CD8-positive, alpha-beta memory T cell (primary cell): ENCODE data around the gene CCL22. TPM values are rescaled to one million over a fixed set of nuclear protein-coding genes. Genes with fewer than 3 reads are reported as not detected.

Source experiments
- CTCF ChIA-PET: fragments of 350-600 bp; sonication (Branson Sonifier 250); formaldehyde crosslinking; loops from one replicate; lab custom pipeline; 2021; ENCODE audit warnings: antibody characterized with exemption; lab: Charles Lee
- POLR2A ChIA-PET: fragments of 350-600 bp; sonication (Branson Sonifier 250); formaldehyde crosslinking; loops from one replicate; lab custom pipeline; 2021; ENCODE audit warnings: antibody characterized with exemption; lab: Charles Lee
- DNase-seq, 5 donors: peaks; one replicate each; pipeline versions ENCODE4 v3.0.0 to v3.0.0-alpha.2; 2020 to 2022; ENCODE audit warnings: mixed read lengths in 1 of 5
- H3K27ac ChIP-seq: one replicate; pipeline ENCODE4 v1.7.0; 2013; ENCODE audit warnings: low read depth, mild to moderate bottlenecking, low read length, moderate library complexity
- H3K27me3 ChIP-seq: 2 replicates; pipeline ENCODE4 v1.7.0; 2013; ENCODE audit warnings: low read length, mild to moderate bottlenecking; ENCODE audit not compliant: insufficient read depth, poor library complexity, severe bottlenecking
- H3K36me3 ChIP-seq: 2 replicates; pipeline ENCODE4 v1.7.0; 2013; ENCODE audit warnings: mild to moderate bottlenecking, low read length, moderate library complexity; ENCODE audit not compliant: insufficient read depth
- H3K4me1 ChIP-seq: 2 replicates; pipeline ENCODE4 v1.7.0; 2013; ENCODE audit warnings: mild to moderate bottlenecking, low read length, moderate library complexity; ENCODE audit not compliant: insufficient read depth
- H3K4me3 ChIP-seq: 2 replicates; pipeline ENCODE4 v1.7.0; 2013; ENCODE audit warnings: mild to moderate bottlenecking, low read length
- H3K9me3 ChIP-seq: 2 replicates; pipeline ENCODE4 v1.7.0; 2013; ENCODE audit warnings: mild to moderate bottlenecking, low read length
- H3K27ac Mint-ChIP-seq, 8 donors: one replicate each; pipeline ENCODE4 v1.8.0; 2020 to 2021; ENCODE audit warnings: mixed read lengths in 8 of 8, mild to moderate bottlenecking in 6 of 8, inconsistent platforms in 3 of 8, moderate library complexity in 3 of 8
- H3K27me3 Mint-ChIP-seq, 2 donors: one replicate each; pipeline ENCODE4 v1.8.0; 2020 to 2021; ENCODE audit warnings: mixed read lengths in 2 of 2, mild to moderate bottlenecking in 1 of 2, moderate library complexity in 1 of 2
- H3K36me3 Mint-ChIP-seq, 3 donors: one replicate each; pipeline ENCODE4 v1.8.0; 2020 to 2021; ENCODE audit warnings: mixed read lengths in 3 of 3, inconsistent platforms in 1 of 3, mild to moderate bottlenecking in 1 of 3
- H3K4me1 Mint-ChIP-seq, 3 donors: one replicate each; pipeline ENCODE4 v1.8.0; 2020 to 2021; ENCODE audit warnings: mixed read lengths in 3 of 3, inconsistent platforms in 1 of 3, mild to moderate bottlenecking in 1 of 3
- H3K4me3 Mint-ChIP-seq, 7 donors: one replicate each; pipeline ENCODE4 v1.8.0; 2020 to 2021; ENCODE audit warnings: mixed read lengths in 7 of 7, mild to moderate bottlenecking in 6 of 7, moderate library complexity in 4 of 7, inconsistent platforms in 2 of 7
- H3K9me3 Mint-ChIP-seq, 5 donors: one replicate each; pipeline ENCODE4 v1.8.0; 2020 to 2022; ENCODE audit warnings: mixed read lengths in 5 of 5, mild to moderate bottlenecking in 3 of 5, moderate library complexity in 2 of 5, inconsistent platforms in 1 of 5
- polyA plus RNA-seq: library from polyadenylated mRNA; unstranded; fragments of 300-500 nt; fragmentation: Illumina TruSeq; gene quantifications from one replicate; pipeline ENCODE4 v1.2.3, GENCODE V29; 2021
- total RNA-seq, 2 experiments: library from RNA; stranded (reverse); gene quantifications; one replicate each; pipeline ENCODE4 v1.2.3, GENCODE V29; 2021

Gene CCL22
- total and polyA plus RNA-seq, 3 experiments from 2014 or later: 49.5 to 52.6 TPM; not detected in 1

DNA sequence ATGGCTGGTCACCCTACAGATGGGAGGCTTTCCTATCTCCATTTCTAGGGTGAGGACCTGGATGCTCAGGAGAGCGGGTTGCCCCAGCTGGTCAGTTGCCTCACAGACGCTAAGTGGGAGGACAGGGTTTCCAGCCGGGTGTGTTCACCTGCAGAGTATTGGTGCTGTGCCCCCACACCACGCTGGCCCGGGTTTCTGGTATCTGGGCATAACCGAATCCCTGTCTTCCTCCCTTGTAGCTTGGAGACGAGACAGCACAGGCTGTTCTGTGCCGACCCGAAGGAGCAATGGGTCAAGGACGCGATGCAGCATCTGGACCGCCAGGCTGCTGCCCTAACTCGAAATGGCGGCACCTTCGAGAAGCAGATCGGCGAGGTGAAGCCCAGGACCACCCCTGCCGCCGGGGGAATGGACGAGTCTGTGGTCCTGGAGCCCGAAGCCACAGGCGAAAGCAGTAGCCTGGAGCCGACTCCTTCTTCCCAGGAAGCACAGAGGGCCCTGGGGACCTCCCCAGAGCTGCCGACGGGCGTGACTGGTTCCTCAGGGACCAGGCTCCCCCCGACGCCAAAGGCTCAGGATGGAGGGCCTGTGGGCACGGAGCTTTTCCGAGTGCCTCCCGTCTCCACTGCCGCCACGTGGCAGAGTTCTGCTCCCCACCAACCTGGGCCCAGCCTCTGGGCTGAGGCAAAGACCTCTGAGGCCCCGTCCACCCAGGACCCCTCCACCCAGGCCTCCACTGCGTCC, 23.4 kb downstream of the CCL22 start:
- no peak overlapping the region for H3K27ac ChIP-seq
- no peaks in the 10 kb centered on the region for H3K27me3 ChIP-seq
- ChIA-PET CTCF (no interaction called here), POLR2A (no interaction called here)
- no peak overlapping the region for H3K4me3 ChIP-seq
- Mint-ChIP-seq H3K4me3 (no peak overlapping the region), H3K9me3 (no peaks in the 10 kb centered on the region), H3K4me1 (peaks cover 2 to 16% (median 4%) of the 10 kb centered on the region in 3 donors), H3K27me3 (no peaks in the 10 kb centered on the region), H3K27ac (peak overlapping the region in 1 of 8 donors; percentile 23), H3K36me3 (peaks cover 0 to 1% (median 0%) of the 10 kb centered on the region in 3 donors)
- no peaks in the 10 kb centered on the region for H3K36me3 ChIP-seq
- no peak for DNase-seq
- H3K4me1 ChIP-seq: no peaks in the 10 kb centered on the region
- no peaks in the 10 kb centered on the region for H3K9me3 ChIP-seq

DNA sequence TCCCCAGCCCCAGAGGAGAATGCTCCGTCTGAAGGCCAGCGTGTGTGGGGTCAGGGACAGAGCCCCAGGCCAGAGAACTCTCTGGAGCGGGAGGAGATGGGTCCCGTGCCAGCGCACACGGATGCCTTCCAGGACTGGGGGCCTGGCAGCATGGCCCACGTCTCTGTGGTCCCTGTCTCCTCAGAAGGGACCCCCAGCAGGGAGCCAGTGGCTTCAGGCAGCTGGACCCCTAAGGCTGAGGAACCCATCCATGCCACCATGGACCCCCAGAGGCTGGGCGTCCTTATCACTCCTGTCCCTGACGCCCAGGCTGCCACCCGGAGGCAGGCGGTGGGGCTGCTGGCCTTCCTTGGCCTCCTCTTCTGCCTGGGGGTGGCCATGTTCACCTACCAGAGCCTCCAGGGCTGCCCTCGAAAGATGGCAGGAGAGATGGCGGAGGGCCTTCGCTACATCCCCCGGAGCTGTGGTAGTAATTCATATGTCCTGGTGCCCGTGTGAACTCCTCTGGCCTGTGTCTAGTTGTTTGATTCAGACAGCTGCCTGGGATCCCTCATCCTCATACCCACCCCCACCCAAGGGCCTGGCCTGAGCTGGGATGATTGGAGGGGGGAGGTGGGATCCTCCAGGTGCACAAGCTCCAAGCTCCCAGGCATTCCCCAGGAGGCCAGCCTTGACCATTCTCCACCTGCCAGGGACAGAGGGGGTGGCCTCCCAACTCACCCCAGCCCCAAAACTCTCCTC, 24.1 kb downstream of the CCL22 start:
- DNase-seq: peak in 1 of 5 donors; percentile 27
- no peaks in the 10 kb centered on the region for H3K36me3 ChIP-seq
- H3K4me3 Mint-ChIP-seq: no peak overlapping the region
- ChIA-PET CTCF (no interaction called here), POLR2A (no interaction called here)
- no peaks in the 10 kb centered on the region for H3K9me3 Mint-ChIP-seq
- H3K27me3 ChIP-seq: no peaks in the 10 kb centered on the region
- no peaks in the 10 kb centered on the region for H3K9me3 ChIP-seq
- H3K27ac ChIP-seq: no peak overlapping the region
- H3K4me1 Mint-ChIP-seq: peaks cover 2 to 10% (median 4%) of the 10 kb centered on the region in 3 donors
- H3K4me1 ChIP-seq: no peaks in the 10 kb centered on the region
- H3K36me3 Mint-ChIP-seq: peaks cover 0 to 1% (median 0%) of the 10 kb centered on the region in 3 donors
- H3K27me3 Mint-ChIP-seq: no peaks in the 10 kb centered on the region
- H3K4me3 ChIP-seq: no peak overlapping the region
- H3K27ac Mint-ChIP-seq: no peak overlapping the region

GRCh38 chr16:57383276-57384247, 25.0 kb downstream of the CCL22 start:
- POLR2A ChIA-PET: no interaction called here
- Histone ChIP-seq H3K27ac (no peak overlapping the region), H3K4me3 (no peak overlapping the region), H3K4me1 (no peaks in the 10 kb centered on the region), H3K36me3 (no peaks in the 10 kb centered on the region), H3K27me3 (no peaks in the 10 kb centered on the region), H3K9me3 (no peaks in the 10 kb centered on the region)
- Mint-ChIP-seq H3K4me1 (peaks cover 2 to 6% (median 4%) of the 10 kb centered on the region in 3 donors), H3K9me3 (no peaks in the 10 kb centered on the region), H3K36me3 (peaks cover 0 to 1% (median 0%) of the 10 kb centered on the region in 3 donors), H3K4me3 (peak overlapping the region in 1 of 7 donors; percentile 46), H3K27me3 (no peaks in the 10 kb centered on the region), H3K27ac (peak overlapping the region in 2 of 8 donors; percentile 5 to 50)
- DNase-seq: peak in 1 of 5 donors; percentile 12
- CTCF ChIA-PET: no interaction called here

DNA sequence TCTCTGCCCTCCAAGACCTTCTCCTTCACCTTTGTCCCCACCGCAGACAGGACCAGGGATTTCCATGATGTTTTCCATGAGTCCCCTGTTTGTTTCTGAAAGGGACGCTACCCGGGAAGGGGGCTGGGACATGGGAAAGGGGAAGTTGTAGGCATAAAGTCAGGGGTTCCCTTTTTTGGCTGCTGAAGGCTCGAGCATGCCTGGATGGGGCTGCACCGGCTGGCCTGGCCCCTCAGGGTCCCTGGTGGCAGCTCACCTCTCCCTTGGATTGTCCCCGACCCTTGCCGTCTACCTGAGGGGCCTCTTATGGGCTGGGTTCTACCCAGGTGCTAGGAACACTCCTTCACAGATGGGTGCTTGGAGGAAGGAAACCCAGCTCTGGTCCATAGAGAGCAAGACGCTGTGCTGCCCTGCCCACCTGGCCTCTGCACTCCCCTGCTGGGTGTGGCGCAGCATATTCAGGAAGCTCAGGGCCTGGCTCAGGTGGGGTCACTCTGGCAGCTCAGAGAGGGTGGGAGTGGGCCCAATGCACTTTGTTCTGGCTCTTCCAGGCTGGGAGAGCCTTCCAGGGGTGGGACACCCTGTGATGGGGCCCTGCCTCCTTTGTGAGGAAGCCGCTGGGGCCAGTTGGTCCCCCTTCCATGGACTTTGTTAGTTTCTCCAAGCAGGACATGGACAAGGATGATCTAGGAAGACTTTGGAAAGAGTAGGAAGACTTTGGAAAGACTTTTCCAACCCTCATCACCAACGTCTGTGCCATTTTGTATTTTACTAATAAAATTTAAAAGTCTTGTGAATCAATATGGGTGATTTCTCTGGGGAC, 25.9 kb downstream of the CCL22 start:
- peak in 1 of 5 donors; percentile 18 for DNase-seq
- ChIA-PET CTCF (interaction anchor here (1.3 kb wide), 1 partner anchor 11 kb away, joined by 3 read pairs; no protein-coding TSS in a partner anchor), POLR2A (no interaction called here)
- H3K27ac ChIP-seq: no peak overlapping the region
- no peaks in the 10 kb centered on the region for H3K36me3 ChIP-seq
- H3K4me1 ChIP-seq: no peaks in the 10 kb centered on the region
- Mint-ChIP-seq H3K36me3 (peaks cover 0 to 1% (median 0%) of the 10 kb centered on the region in 3 donors), H3K4me1 (peaks cover 2 to 6% (median 4%) of the 10 kb centered on the region in 3 donors), H3K9me3 (no peaks in the 10 kb centered on the region), H3K4me3 (no peak overlapping the region), H3K27ac (peak overlapping the region in 1 of 8 donors; percentile 5), H3K27me3 (no peaks in the 10 kb centered on the region)
- no peaks in the 10 kb centered on the region for H3K27me3 ChIP-seq
- no peaks in the 10 kb centered on the region for H3K9me3 ChIP-seq
- no peak overlapping the region for H3K4me3 ChIP-seq

DNA sequence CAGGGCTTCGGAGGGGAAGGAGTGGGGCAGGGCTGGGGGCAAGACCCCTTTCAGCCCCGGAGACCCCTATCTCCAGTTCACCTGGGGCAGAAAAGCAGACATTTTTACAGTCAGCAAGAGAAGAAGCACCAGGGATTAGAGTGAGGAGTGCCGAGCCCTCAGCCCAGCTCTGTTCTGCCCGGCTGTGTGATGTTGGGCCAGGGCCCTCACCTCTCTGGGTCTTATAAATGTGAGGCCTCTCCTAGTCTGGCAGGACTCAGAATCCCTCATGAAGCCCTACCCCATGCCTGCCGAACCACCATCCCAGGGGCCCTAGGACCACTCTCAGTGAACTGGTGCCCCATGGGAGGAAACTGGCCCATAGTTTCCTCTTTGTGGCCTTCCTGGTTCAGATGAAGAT, 26.5 kb downstream of the CCL22 start:
- H3K27ac ChIP-seq: no peak overlapping the region
- Mint-ChIP-seq H3K4me1 (peaks cover 2 to 6% (median 4%) of the 10 kb centered on the region in 3 donors), H3K4me3 (no peak overlapping the region), H3K36me3 (peaks cover 0 to 1% (median 0%) of the 10 kb centered on the region in 3 donors), H3K27me3 (no peaks in the 10 kb centered on the region), H3K9me3 (no peaks in the 10 kb centered on the region), H3K27ac (peak overlapping the region in 1 of 8 donors; percentile 72)
- DNase-seq: peak in 1 of 5 donors; percentile 8
- H3K27me3 ChIP-seq: no peaks in the 10 kb centered on the region
- H3K4me3 ChIP-seq: no peak overlapping the region
- no peaks in the 10 kb centered on the region for H3K36me3 ChIP-seq
- ChIA-PET CTCF (interaction anchor here (1.3 kb wide), 1 partner anchor 10 kb away, joined by 3 read pairs; no protein-coding TSS in a partner anchor), POLR2A (no interaction called here)
- no peaks in the 10 kb centered on the region for H3K9me3 ChIP-seq
- no peaks in the 10 kb centered on the region for H3K4me1 ChIP-seq

DNA sequence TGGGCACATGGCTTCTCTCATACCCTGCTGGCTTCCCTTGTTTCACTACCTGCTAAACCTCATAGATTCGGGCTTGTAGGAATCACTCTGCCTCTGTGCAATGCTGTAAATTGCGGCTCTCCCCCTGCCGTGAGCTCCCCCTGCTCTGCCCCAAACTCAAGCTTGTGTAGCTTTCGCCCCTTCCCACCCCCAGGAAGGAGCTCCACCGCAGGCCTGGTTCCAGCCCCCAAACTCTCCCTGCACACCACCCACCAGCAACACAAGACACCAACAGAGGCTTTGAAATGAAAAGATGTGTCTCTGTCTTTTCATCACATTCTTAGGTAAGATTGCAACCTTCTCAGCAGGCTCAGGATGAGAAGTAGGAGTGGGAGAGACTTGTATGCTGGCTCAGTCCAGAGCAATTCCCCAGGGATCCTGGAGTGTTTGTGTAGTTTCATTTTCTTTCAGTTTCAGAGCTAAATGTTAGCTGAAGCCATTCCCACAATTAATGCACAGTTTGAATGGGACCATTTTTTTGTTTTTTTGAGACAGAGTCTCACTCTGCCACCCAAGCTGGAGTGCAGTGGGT, 27.9 kb downstream of the CCL22 start:
- peak in 1 of 5 donors; percentile 15 for DNase-seq
- H3K9me3 Mint-ChIP-seq: no peaks in the 10 kb centered on the region
- peaks cover 0 to 5% of the 10 kb centered on the region in 2 donors for H3K27me3 Mint-ChIP-seq
- Histone ChIP-seq H3K9me3 (no peaks in the 10 kb centered on the region), H3K36me3 (no peaks in the 10 kb centered on the region), H3K4me3 (no peak overlapping the region), H3K27ac (no peak overlapping the region), H3K4me1 (no peaks in the 10 kb centered on the region), H3K27me3 (no peaks in the 10 kb centered on the region)
- peak overlapping the region in 3 of 8 donors; percentile 19 to 42 (median 24) for H3K27ac Mint-ChIP-seq
- peaks cover under 1 to 4% (median 2%) of the 10 kb centered on the region in 3 donors for H3K4me1 Mint-ChIP-seq
- POLR2A ChIA-PET: no interaction called here
- peak overlapping the region in 1 of 7 donors; percentile 35 for H3K4me3 Mint-ChIP-seq
- peaks cover 0 to 1% (median 0%) of the 10 kb centered on the region in 3 donors for H3K36me3 Mint-ChIP-seq
- CTCF ChIA-PET: no interaction called here
